Stimulated activated CD8-positive, alpha-beta memory T cell treated with anti-CD3 and anti-CD28 coated beads, Interleukin-15, amount 100 ng/mL, for 4 hours (primary cell): ENCODE measurements around the gene DYNC2I2.
"Not testable (repeated sequence)": the region's sequence is repeated elsewhere in the genome, so short reads cannot be mapped to it uniquely, and the experiment has no call there.

Source experiments
- DNase-seq, 2 donors: peaks; one replicate each; pipeline ENCODE4 v3.0.0-alpha.2; 2020; ENCODE audit warnings: low read depth in 2 of 2

DYNC2I2 gene

DNA sequence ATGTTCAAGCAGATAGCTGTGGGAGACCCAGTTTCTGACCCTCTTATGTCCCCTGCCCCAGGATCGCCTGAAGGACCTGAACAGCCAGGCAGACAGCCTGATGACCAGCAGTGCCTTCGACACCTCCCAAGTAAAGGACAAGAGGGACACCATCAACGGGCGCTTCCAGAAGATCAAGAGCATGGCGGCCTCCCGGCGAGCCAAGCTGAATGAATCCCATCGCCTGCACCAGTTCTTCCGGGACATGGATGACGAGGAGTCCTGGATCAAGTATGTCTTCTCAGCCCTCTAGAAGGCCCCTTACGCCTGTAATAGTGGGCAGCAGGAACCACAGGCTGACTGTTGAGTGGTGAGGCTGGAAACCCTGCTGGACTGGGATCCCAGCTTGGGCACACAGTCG is 41.1 kb downstream of the DYNC2I2 start:
- no peak for DNase-seq

GRCh38 chr9:128614728-128615127 is 41.9 kb downstream of the DYNC2I2 start:
- DNase-seq = no peak

GRCh38 chr9:128611600-128612394 is 44.9 kb downstream of the DYNC2I2 start:
- no peak for DNase-seq

- no peak for DNase-seq
These were observed 45.8 kb downstream of the DYNC2I2 start for GRCh38 chr9:128610897-128611296.

- DNase-seq = no peak
These were observed 48.9 kb downstream of the DYNC2I2 start for GRCh38 chr9:128607642-128608350.

DNA sequence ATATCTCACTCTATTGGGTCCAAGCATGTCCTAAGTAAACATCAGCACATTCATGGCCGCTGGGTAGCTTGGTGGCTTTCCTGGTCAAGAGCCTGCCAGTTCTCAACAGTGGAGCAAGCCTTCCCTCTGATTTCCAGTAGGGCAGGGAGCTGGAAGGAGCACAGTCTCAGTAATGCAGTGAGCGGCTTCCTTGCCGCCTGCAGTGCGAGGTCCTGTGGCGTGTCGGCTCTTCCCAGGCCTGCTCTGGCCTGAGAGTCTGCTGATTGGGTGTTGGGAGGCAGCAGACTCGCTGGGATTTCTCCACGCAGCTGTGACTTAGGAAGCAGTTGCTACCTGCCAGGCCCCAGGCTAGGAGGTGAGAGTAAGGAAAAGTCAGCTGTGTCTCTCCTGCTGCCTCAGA is 53.0 kb downstream of the DYNC2I2 start:
- DNase-seq = no peak

DNA sequence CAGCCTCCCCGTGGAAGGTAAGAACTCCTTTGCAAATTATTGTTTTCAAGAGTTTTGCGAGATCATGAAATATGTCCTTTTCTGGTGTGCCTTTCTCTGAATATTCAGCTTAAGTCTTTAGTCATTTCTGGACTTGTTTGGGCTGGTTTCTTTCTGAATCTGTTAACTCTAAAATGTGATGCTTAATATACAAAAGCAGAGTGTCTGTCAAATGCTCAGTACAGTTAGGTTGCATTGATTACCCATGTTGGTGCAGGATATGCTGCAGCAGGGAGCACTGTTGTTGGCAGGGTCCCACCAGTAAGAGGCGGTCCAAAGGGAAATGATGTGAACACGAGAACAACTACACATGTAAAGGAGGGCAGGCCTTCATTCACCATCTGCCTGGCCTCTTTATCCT is 56.5 kb downstream of the DYNC2I2 start:
- DNase-seq = no peak

DNA sequence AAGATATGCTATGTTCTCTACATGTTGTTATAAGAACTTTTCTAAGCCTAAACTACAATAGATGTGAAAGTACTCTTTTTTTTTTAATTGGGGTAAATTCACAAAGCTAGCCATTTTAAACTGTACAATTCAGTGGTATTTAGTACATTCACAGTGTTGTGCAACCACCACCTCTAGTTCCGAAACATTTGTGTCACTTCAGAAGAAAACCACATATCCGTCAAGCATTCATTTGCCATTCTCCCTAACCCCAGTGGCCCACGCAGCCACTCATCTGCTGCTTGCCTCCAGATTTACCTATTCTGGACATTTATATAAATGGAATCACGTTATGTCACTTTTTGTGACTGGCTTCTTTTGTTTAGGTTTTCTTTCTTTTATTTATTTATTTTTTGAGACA is 61.2 kb downstream of the DYNC2I2 start:
- DNase-seq = no peak

- DNase-seq = no peak
These were observed 62.8 kb downstream of the DYNC2I2 start for GRCh38 chr9:128593856-128594255.

DNA sequence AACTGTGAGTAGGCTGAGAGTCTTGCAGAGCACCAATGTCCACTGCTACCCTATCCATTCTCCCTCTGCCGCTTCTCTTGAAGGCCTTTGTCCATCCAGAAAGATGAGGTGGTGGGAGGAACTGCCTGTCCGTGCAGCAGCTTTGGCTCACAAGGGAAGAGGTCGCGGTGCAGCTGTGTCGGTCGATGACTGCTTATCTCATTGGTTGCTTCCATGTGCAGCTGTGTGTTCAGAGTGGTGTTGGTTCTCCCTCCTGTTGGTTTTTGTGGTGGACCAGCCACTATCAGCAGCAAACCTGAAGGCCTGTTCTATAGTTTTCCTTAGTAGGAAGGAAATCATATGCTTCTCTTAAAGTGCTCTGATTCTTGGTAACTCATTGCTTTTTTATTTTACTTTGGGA is 63.6 kb downstream of the DYNC2I2 start:
- DNase-seq = no peak

GRCh38 chr9:128588581-128589233 is 67.9 kb downstream of the DYNC2I2 start:
- DNase-seq = no peak

- DNase-seq = no peak
These were observed 69.2 kb downstream of the DYNC2I2 start for GRCh38 chr9:128587453-128587852.

- not testable (repeated sequence) for DNase-seq
These were observed 69.7 kb downstream of the DYNC2I2 start for GRCh38 chr9:128586934-128587333.

- DNase-seq = not testable (repeated sequence)
These were observed 71.5 kb downstream of the DYNC2I2 start for GRCh38 chr9:128585155-128585554.
